Neural crest cell (in vitro differentiated cells): ENCODE measurements around the gene PNMA5. TPM values are rescaled to one million over a fixed set of nuclear protein-coding genes. Genes with fewer than 3 reads are reported as not detected.
A peak's percentile ranks its signal among the peaks of the same experiment; 100 is the strongest.

ENCODE experiments used
- DNase-seq: peaks from one replicate; pipeline ENCODE4 v3.0.0; 2021; ENCODE audit warnings: low read depth, mixed read lengths, low spot score
- H3K27ac Mint-ChIP-seq: one replicate; pipeline ENCODE4 v1.8.0; 2021; ENCODE audit warnings: mild to moderate bottlenecking, mixed read lengths; ENCODE audit not compliant: unreplicated experiment
- H3K27me3 Mint-ChIP-seq: 2 replicates; pipeline ENCODE4 v1.8.0; 2021; ENCODE audit warnings: low read depth, mild to moderate bottlenecking, mixed read lengths
- H3K36me3 Mint-ChIP-seq: 2 replicates; pipeline ENCODE4 v1.8.0; 2021; ENCODE audit warnings: low read depth, mild to moderate bottlenecking, mixed read lengths
- H3K4me1 Mint-ChIP-seq: 2 replicates; pipeline ENCODE4 v1.8.0; 2021; ENCODE audit warnings: mixed read lengths
- H3K4me3 Mint-ChIP-seq: one replicate; pipeline ENCODE4 v1.8.0; 2021; ENCODE audit warnings: mild to moderate bottlenecking, mixed read lengths
- H3K9me3 Mint-ChIP-seq: 2 replicates; pipeline ENCODE4 v1.8.0; 2021; ENCODE audit warnings: mixed read lengths
- total RNA-seq: library from RNA; stranded (reverse); gene quantifications from 2 replicates; pipeline ENCODE4 v1.2.1, GENCODE V29; 2021
- TF ChIP-seq, protein P1 (sequence below): fragments of 200-600 bp; sonication (generic); conservative IDR thresholded peaks from 2 replicates; pipeline ENCODE4 v1.5.0; 2021; ENCODE audit warnings: antibody characterized with exemption, mild to moderate bottlenecking

PNMA5 gene
- total RNA-seq, 1 donor from 2014 or later: not detected

DNA sequence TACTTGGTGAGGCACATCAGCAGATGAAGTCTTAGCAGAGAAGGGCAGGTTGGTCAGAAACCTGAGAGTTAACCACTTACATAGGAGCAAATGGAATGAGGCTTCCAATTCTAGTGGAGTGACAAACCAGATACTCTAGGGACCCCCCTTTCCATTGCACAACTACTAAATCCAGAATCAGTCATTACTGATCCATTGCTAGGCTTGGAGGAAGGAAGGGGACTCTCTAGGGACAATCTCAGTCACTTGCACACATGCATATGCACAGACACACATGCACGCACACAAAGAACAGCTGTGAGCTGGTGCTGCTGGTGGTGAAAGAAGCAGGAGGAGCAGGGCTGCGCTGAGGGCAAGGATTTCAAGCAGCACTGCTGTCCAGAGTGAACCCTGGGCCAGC is 25.7 kb downstream of the PNMA5 start:
- no peak for DNase-seq
- H3K4me3 Mint-ChIP-seq: no peak overlapping the region
- no peaks in the 10 kb centered on the region for H3K9me3 Mint-ChIP-seq

DNA sequence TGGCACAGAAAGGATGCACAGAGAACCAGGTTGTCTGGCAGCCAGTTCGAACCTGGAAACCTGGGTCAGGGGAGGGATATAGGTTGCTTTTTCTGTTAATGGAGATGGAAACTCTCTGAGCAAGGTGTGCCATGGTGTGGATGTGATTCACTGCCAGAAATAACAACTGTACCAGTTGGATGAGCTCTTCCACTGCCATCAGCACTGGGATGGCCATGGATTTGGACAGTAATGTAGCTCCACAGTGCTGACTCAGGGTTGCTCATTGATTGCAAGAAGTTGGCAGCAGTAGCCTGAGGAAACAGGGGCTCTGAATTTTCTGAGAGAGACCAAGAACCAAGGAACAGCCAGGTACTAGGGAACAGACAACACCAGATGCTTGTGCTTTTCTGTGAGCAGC is 33.8 kb downstream of the PNMA5 start:
- H3K4me3 Mint-ChIP-seq: no peak overlapping the region
- H3K27me3 Mint-ChIP-seq: no peaks in the 10 kb centered on the region
- no peak for DNase-seq
- TF ChIP-seq, protein P1, sequence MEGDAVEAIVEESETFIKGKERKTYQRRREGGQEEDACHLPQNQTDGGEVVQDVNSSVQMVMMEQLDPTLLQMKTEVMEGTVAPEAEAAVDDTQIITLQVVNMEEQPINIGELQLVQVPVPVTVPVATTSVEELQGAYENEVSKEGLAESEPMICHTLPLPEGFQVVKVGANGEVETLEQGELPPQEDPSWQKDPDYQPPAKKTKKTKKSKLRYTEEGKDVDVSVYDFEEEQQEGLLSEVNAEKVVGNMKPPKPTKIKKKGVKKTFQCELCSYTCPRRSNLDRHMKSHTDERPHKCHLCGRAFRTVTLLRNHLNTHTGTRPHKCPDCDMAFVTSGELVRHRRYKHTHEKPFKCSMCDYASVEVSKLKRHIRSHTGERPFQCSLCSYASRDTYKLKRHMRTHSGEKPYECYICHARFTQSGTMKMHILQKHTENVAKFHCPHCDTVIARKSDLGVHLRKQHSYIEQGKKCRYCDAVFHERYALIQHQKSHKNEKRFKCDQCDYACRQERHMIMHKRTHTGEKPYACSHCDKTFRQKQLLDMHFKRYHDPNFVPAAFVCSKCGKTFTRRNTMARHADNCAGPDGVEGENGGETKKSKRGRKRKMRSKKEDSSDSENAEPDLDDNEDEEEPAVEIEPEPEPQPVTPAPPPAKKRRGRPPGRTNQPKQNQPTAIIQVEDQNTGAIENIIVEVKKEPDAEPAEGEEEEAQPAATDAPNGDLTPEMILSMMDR: no peak
- H3K36me3 Mint-ChIP-seq: no peaks in the 10 kb centered on the region
- no peak overlapping the region for H3K27ac Mint-ChIP-seq
- peaks cover 6% of the 10 kb centered on the region for H3K4me1 Mint-ChIP-seq
- no peaks in the 10 kb centered on the region for H3K9me3 Mint-ChIP-seq

More for the DNA sequence above, 25.7 kb downstream of the PNMA5 start:
- Mint-ChIP-seq H3K27ac (no peak overlapping the region), H3K4me1 (no peaks in the 10 kb centered on the region), H3K27me3 (no peaks in the 10 kb centered on the region), H3K36me3 (no peaks in the 10 kb centered on the region)
- TF ChIP-seq, protein P1: no peak

DNA sequence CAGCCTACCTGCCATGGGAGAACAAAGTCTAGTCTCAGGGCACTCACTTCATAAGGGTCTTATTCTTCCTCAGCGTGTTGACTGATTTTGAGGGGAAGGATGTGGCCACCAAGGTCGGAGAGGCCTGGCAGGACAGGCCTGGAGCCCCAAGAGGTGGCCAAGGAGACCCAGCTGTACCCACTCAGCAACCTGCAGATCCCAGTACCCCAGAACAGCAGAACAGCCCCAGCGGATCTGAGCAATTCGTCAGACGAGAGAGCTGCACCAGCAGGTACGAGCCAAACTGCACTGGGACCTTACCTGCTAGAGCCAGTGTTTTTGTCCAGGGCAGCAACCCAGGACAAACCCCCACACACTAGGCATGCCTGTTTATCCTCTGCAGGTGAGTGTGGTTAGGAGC is 34.3 kb downstream of the PNMA5 start:
- Mint-ChIP-seq H3K4me1 (peaks cover 6% of the 10 kb centered on the region), H3K27me3 (no peaks in the 10 kb centered on the region), H3K9me3 (no peaks in the 10 kb centered on the region), H3K36me3 (no peaks in the 10 kb centered on the region), H3K4me3 (no peak overlapping the region), H3K27ac (no peak overlapping the region)
- TF ChIP-seq, protein P1: no peak
- DNase-seq: no peak

DNA sequence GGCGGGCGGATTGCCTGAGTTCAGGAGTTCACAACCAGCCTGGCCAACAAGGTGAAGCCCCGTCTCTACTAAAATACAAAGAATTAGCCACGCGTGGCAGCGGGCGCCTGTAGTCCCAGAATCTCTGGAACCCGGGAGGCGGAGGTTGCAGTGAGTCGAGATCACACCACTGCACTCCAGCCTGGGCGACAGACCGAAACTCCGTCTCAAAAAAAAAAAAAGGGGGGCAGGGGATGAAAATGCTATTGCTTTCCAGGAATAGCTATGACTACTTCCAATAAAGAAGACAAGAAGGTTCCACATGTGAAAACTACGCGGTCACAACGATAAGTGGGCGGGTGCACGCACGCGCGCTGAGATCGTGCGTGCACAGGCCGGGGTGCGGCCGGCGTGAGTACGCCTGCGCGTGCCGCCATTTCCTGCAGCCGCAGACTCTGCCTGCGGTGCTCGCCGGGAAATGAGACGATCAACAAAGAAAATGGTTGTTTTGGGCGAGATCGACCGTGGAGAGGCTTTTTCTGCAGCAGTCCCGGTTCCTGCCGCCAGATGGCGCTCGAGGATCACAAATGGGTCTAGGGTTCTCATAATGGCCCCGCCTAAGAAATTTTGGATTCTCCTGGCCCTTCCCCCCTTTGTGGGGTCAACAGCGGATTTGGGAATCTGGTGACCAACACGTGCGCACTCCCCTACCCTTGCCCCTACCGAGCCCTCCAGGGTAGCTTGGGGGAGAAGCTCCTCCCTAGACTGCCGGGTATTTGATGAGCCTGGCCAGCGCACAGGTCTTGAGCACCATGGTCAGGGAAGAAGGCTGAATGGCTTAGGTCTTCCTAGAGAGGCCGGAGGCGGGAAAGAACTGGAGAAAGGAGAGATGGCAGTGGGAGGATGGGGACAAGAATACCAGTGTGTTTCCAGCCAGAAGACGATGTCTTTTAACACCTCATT is 35.1 kb downstream of the PNMA5 start:
- Mint-ChIP-seq H3K9me3 (no peaks in the 10 kb centered on the region), H3K27me3 (no peaks in the 10 kb centered on the region), H3K4me1 (peaks cover 6% of the 10 kb centered on the region), H3K4me3 (peak overlapping the region; percentile 63), H3K36me3 (no peaks in the 10 kb centered on the region), H3K27ac (no peak overlapping the region)
- peak; percentile 92 for DNase-seq
- TF ChIP-seq, protein P1: peak; percentile 91

- no peaks in the 10 kb centered on the region for H3K9me3 Mint-ChIP-seq
- DNase-seq: no peak
- peaks cover 6% of the 10 kb centered on the region for H3K4me1 Mint-ChIP-seq
- TF ChIP-seq, protein P1: no peak
- H3K36me3 Mint-ChIP-seq: no peaks in the 10 kb centered on the region
- H3K27me3 Mint-ChIP-seq: no peaks in the 10 kb centered on the region
- H3K4me3 Mint-ChIP-seq: no peak overlapping the region
- no peak overlapping the region for H3K27ac Mint-ChIP-seq
These were observed 35.9 kb downstream of the PNMA5 start for GRCh38 chrX:152958047-152958446.
